Omental fat pad (tissue), 4 donors: ENCODE data around the gene EFNA5. TPM values are rescaled to one million over a fixed set of nuclear protein-coding genes. Genes with fewer than 3 reads are reported as not detected.

Source experiments
- ATAC-seq: fragments of 150-250 bp; one replicate; pipeline ENCODE4 v1.9.1; 2016; ENCODE audit warnings: mild to moderate bottlenecking, moderate library complexity; ENCODE audit not compliant: low FRiP score
- DNase-seq: peaks from one replicate; pipeline ENCODE4 v3.0.0-alpha.2; 2019; ENCODE audit warnings: low spot score
- CTCF ChIP-seq, 3 donors: fragments of 450-650 bp; IDR thresholded peaks; one replicate each; pipeline ENCODE4 v1.5.1; 2016 to 2017; ENCODE audit warnings: antibody characterized with exemption in 3 of 3, mild to moderate bottlenecking in 3 of 3, moderate library complexity in 2 of 3
- total RNA-seq, 4 donors: library from RNA; depleted of rRNA; stranded (reverse); fragments of >200 nt; gene quantifications; one replicate each; pipeline ENCODE4 v1.1.0, GENCODE V29; 2016

The EFNA5 gene
- total RNA-seq, 4 donors from 2014 or later = 9.0 to 26.3 (median 14.0) TPM

GRCh38 chr5:107576155-107576554 lies 94.6 kb downstream of the EFNA5 start:
- ATAC-seq = no peak
- no peak for DNase-seq
- no peak for TF ChIP-seq CTCF (IDR thresholded peaks at IDR 0.05)

DNA sequence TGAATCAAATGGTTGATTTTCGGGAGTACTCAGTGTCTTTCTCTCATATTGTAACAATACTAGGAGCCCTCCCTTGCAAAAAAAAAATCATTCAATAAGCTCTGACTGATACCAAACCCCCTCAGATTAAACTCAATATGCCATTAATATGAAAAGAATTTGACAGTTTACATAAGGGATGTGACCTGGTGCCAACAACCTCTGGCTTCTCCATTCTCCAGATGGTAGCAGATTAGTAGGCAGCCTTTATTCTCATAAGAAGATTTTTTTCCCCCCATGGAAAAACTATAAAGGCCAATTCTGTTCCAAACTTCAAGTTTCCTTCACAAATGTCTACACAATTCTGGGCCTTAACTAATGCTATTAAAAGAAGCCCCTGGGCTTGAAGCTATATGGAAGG lies 96.5 kb downstream of the EFNA5 start:
- TF ChIP-seq CTCF (IDR thresholded peaks at IDR 0.05) = no peak
- DNase-seq (no peak), ATAC-seq (no peak)

GRCh38 chr5:107572715-107573368 lies 97.9 kb downstream of the EFNA5 start:
- ATAC-seq (no peak), DNase-seq (no peak)
- no peak for TF ChIP-seq CTCF (IDR thresholded peaks at IDR 0.05)

DNA sequence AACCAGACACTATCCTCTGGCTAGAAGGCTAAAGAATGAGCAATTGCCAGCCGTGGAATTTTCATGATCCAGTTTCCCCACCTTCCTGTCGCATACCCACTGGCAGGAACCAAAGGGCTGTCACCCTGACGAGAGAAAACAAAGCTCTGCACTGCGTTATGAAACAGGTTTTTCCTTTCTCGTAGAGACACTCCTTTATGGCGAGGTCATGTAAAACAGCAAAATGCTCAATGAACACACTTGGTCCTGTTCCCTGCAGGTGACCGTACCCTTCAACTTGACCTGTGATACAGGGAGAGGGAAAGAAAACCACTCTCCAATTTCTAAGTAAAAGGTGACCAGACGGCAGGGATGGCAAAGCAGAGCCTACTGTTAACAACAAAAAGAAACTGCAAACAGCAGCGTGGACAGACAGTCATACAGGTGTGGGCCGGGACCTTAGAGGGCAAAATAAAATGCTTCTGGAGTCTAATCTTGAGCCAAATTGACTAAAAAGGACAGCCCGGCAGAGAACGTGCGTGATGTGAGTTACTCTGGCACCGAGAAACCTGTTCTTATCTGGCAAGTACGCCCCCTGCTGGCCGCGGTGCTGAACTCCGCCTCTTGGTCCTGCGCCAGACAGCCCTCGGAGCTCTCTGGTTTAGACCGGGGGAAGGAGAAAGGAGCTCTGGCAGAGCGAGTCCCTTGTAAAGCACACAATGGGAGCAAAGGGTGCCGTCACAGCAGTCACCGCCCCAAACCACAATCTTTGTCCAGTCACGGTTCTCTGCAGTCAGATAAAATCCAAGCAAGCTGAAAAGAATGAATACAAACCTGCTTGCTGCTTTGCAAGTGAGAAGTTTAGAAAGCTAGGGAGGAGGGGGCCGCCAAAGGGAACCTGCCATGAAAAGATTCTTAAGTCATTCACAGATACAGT lies 98.9 kb downstream of the EFNA5 start:
- ATAC-seq (peak; percentile 85), DNase-seq (peak; percentile 98)
- TF ChIP-seq CTCF (IDR thresholded peaks at IDR 0.05) = peak in 2 of 3 donors; percentile 54 to 74

- DNase-seq (no peak), ATAC-seq (peak; percentile 3)
- no peak for TF ChIP-seq CTCF (IDR thresholded peaks at IDR 0.05)
These were observed 99.8 kb downstream of the EFNA5 start for GRCh38 chr5:107570805-107571531.

- ATAC-seq = no peak
- no peak for TF ChIP-seq CTCF (IDR thresholded peaks at IDR 0.05)
These were observed 100.6 kb downstream of the EFNA5 start for GRCh38 chr5:107570181-107570580.

More at GRCh38 chr5:107570181-107570580, 100.6 kb downstream of the EFNA5 start:
- DNase-seq = no peak
